OCI-LY7 (cell line): ENCODE results near the gene MMAA. TPM values are rescaled to one million over a fixed set of nuclear protein-coding genes. Genes with fewer than 3 reads are reported as not detected.

ENCODE experiments used
- BruUV-seq: library from RNA; stranded (reverse); fragments of 400-500 nt; replicated peaks from 2 replicates; lab custom pipeline; 2021; lab: Mats Ljungman, UMichigan
- CTCF ChIA-PET: fragments of 300-600 bp; sonication (Branson Sonifier 250); formaldehyde crosslinking; loops from one replicate; lab custom pipeline; 2022; ENCODE audit warnings: antibody characterized with exemption; ENCODE audit not compliant: unreplicated experiment; lab: Charles Lee
- POLR2A ChIA-PET: fragments of 300-600 bp; sonication (Branson Sonifier 250); formaldehyde crosslinking; loops from one replicate; lab custom pipeline; 2022; ENCODE audit warnings: antibody characterized with exemption; lab: Charles Lee
- DNase-seq: peaks from one replicate; pipeline ENCODE4 v3.0.0-alpha.2; 2015; ENCODE audit warnings: low spot score
- H2AFZ ChIP-seq: fragments of 200-600 bp; sonication (generic), shearing (Covaris generic); 2 replicates; pipeline ENCODE4 v1.6.1; 2014; ENCODE audit warnings: mild to moderate bottlenecking, antibody characterized with exemption, low read length, moderate library complexity
- H3K27ac ChIP-seq: fragments of 200-600 bp; sonication (generic); 2 replicates; pipeline ENCODE4 v1.5.1; 2014; ENCODE audit warnings: mixed run types, low read depth, mild to moderate bottlenecking, moderate library complexity, low read length, inconsistent platforms; ENCODE audit not compliant: poor library complexity, severe bottlenecking
- H3K36me3 ChIP-seq: fragments of 200-600 bp; sonication (generic); 2 replicates; pipeline ENCODE4 v1.6.1; 2014; ENCODE audit warnings: mild to moderate bottlenecking, antibody characterized with exemption, low read length, moderate library complexity, mixed read lengths; ENCODE audit not compliant: insufficient read depth
- H3K4me1 ChIP-seq: fragments of 200-600 bp; sonication (generic); 2 replicates; pipeline ENCODE4 v1.5.1; 2014; ENCODE audit warnings: mild to moderate bottlenecking, low read length; ENCODE audit not compliant: insufficient read depth, poor library complexity, severe bottlenecking
- H3K4me2 ChIP-seq: fragments of 200-600 bp; sonication (generic); 2 replicates; pipeline ENCODE4 v1.6.1; 2014; ENCODE audit warnings: mild to moderate bottlenecking, low read length
- H3K4me3 ChIP-seq: fragments of 200-600 bp; sonication (generic); 2 replicates; pipeline ENCODE4 v1.5.1; 2014; ENCODE audit warnings: mild to moderate bottlenecking, low read depth, low read length; ENCODE audit not compliant: poor library complexity, severe bottlenecking
- H3K79me2 ChIP-seq: fragments of 200-600 bp; sonication (generic); 2 replicates; pipeline ENCODE4 v1.6.1; 2016; ENCODE audit warnings: low read depth, mild to moderate bottlenecking, low read length, moderate library complexity, mixed read lengths; ENCODE audit not compliant: insufficient read depth
- H3K9me2 ChIP-seq: fragments of 200-600 bp; sonication (generic); 2 replicates; pipeline ENCODE4 v1.6.1; 2016; ENCODE audit warnings: mild to moderate bottlenecking, low read length, mixed read lengths; ENCODE audit not compliant: insufficient read depth
- H3K9me3 ChIP-seq: fragments of 200-600 bp; sonication (generic); 2 replicates; pipeline ENCODE4 v1.6.1; 2014; ENCODE audit warnings: mild to moderate bottlenecking, mixed run types, low read length, mixed read lengths
- H4K20me1 ChIP-seq: fragments of 200-600 bp; sonication (generic); 2 replicates; pipeline ENCODE4 v1.6.1; 2014; ENCODE audit warnings: mild to moderate bottlenecking, antibody characterized with exemption, low read length, moderate library complexity, mixed read lengths; ENCODE audit not compliant: insufficient read depth
- EZH2phosphoT487 ChIP-seq: fragments of 200-600 bp; sonication (generic); IDR thresholded peaks from 2 replicates; pipeline ENCODE4 v1.6.1; 2018; ENCODE audit warnings: low read depth, borderline replicate concordance, mild to moderate bottlenecking, mixed run types, antibody characterized with exemption, low read length, moderate library complexity, mixed read lengths
- intact Hi-C: fragments of 100-400 bp; cut with micrococcal nuclease; formaldehyde crosslinking; loops from one replicate; pipeline ENCODE4 v1.10.0; 2022; ENCODE audit not compliant: unreplicated experiment
- total RNA-seq, 2 experiments: library from RNA; depleted of rRNA in 1 of 2; stranded (reverse); fragments of >200 nt in 1 of 2; shearing (Covaris generic) in 1 of 2; gene quantifications; 2 replicates each; pipeline ENCODE4 v1.2.3, GENCODE V29; 2014 to 2022
- TF ChIP-seq, protein P1 (sequence below): fragments of 200-600 bp; sonication (generic); conservative IDR thresholded peaks from 2 replicates; pipeline ENCODE4 v1.5.1; 2014; ENCODE audit warnings: mild to moderate bottlenecking, antibody characterized with exemption, low read length, moderate library complexity, mixed read lengths

The MMAA gene
- total RNA-seq, 2 experiments from 2014 or later = 2.5 to 5.4 TPM

DNA sequence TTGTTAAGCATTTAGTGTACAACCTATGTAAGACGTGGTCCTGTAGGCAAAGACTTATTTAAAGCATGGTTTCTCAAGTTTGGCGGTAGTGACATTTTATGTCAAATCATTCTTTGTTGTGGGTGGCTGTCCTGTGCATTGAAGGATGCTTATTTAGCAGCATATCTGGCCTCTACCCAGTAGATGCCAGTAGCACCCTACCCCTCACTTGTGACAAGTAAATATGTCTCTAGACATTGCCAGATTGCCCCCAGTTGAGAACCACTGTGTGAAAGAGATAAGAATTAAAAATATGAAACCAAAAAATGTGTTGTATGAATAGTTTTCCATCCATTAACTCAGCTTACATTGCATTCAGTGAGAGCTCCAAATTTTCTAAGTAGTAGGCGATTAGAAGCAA lies 25.5 kb downstream of the MMAA start:
- H3K4me2 ChIP-seq = no peak overlapping the region
- BruUV-seq = no TSS peak
- no peaks in the 10 kb centered on the region for H3K79me2 ChIP-seq
- no peak overlapping the region for H2AFZ ChIP-seq
- H3K9me3 ChIP-seq = no peaks in the 10 kb centered on the region
- no peaks in the 10 kb centered on the region for H3K9me2 ChIP-seq
- TF ChIP-seq EZH2phosphoT487 = no peak
- TF ChIP-seq, protein P1, sequence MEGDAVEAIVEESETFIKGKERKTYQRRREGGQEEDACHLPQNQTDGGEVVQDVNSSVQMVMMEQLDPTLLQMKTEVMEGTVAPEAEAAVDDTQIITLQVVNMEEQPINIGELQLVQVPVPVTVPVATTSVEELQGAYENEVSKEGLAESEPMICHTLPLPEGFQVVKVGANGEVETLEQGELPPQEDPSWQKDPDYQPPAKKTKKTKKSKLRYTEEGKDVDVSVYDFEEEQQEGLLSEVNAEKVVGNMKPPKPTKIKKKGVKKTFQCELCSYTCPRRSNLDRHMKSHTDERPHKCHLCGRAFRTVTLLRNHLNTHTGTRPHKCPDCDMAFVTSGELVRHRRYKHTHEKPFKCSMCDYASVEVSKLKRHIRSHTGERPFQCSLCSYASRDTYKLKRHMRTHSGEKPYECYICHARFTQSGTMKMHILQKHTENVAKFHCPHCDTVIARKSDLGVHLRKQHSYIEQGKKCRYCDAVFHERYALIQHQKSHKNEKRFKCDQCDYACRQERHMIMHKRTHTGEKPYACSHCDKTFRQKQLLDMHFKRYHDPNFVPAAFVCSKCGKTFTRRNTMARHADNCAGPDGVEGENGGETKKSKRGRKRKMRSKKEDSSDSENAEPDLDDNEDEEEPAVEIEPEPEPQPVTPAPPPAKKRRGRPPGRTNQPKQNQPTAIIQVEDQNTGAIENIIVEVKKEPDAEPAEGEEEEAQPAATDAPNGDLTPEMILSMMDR = no peak
- H4K20me1 ChIP-seq = no peaks in the 10 kb centered on the region
- no peak overlapping the region for H3K4me3 ChIP-seq
- H3K4me1 ChIP-seq = peaks cover 4% of the 10 kb centered on the region
- H3K27ac ChIP-seq = no peak overlapping the region
- no peaks in the 10 kb centered on the region; the same call in 1 of the 2 replicates for H3K36me3 ChIP-seq
- DNase-seq = no peak
- ChIA-PET CTCF (no interaction called here), POLR2A (interaction anchor here (0.7 to 1.1 kb wide), 2 partner anchors 9 to 14 kb away, joined by 3 to 4 read pairs; no protein-coding TSS in a partner anchor)
- intact Hi-C loops = no loop called here

DNA sequence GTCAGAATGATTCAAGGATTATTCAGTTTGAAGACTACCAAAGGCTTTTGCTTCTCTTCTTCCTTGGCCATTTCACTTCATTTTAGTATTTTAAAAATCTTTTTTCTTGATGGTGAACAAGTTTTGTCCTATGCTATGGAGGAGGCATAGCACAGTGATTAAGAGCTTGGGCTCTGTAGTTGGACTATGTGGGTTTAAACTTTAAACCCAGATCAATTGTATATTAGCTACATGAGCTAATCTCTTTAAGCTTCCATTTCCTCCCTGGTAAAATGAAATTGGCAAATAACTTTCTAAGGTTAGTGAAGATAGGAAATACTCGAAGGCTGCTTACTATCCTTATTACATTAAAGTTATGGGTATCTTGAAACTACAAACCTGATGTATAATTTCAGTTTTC lies 37.0 kb downstream of the MMAA start:
- Histone ChIP-seq H3K79me2 (no peaks in the 10 kb centered on the region), H4K20me1 (no peaks in the 10 kb centered on the region), H3K4me1 (no peaks in the 10 kb centered on the region), H3K4me2 (no peak overlapping the region), H3K27ac (no peak overlapping the region), H3K36me3 (peaks cover 6% of the 10 kb centered on the region), H3K4me3 (no peak overlapping the region), H3K9me3 (no peaks in the 10 kb centered on the region), H3K9me2 (no peaks in the 10 kb centered on the region), H2AFZ (no peak overlapping the region)
- CTCF ChIA-PET = no interaction called here
- no peak for TF ChIP-seq EZH2phosphoT487
- TF ChIP-seq, protein P1 = no peak
- DNase-seq = no peak
- no TSS peak for BruUV-seq
- POLR2A ChIA-PET = interaction anchor here (1.0 to 2.5 kb wide), 4 partner anchors 13 to 36 kb away, joined by 3 to 8 read pairs (median 5); no protein-coding TSS in a partner anchor
- intact Hi-C loops = no loop called here

DNA sequence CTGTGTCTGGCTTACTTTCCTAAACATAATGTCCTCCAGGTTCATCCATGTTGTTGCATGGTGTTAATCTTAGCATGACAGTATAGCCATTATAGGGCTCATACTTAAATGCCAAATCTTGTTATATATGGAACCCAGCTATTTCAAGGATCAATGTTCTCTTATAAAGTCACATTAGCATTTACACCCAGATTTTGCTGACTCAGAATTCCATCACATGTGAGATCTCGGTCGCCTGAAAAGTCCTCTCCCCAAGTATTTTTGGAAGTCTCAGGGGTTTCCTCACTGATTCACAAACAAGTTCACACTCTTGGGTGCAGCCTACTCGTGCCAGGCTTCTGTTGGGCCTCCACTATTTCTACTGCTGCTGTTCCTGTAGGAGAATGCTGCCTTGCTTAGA lies 40.9 kb downstream of the MMAA start:
- POLR2A ChIA-PET = interaction anchor here (1.2 to 1.3 kb wide), 2 partner anchors 17 to 28 kb away, joined by 3 read pairs; no protein-coding TSS in a partner anchor

More for the DNA sequence above, 40.9 kb downstream of the MMAA start:
- Histone ChIP-seq H3K4me1 (no peaks in the 10 kb centered on the region), H3K27ac (no peak overlapping the region), H3K4me2 (no peak overlapping the region), H4K20me1 (no peaks in the 10 kb centered on the region), H3K79me2 (no peaks in the 10 kb centered on the region), H3K4me3 (no peak overlapping the region), H3K9me2 (no peaks in the 10 kb centered on the region), H3K36me3 (peaks cover 6% of the 10 kb centered on the region; the same call in 1 of the 2 replicates), H3K9me3 (no peaks in the 10 kb centered on the region), H2AFZ (no peak overlapping the region)
- TF ChIP-seq, protein P1 = no peak
- intact Hi-C loops = no loop called here
- CTCF ChIA-PET = no interaction called here
- BruUV-seq = no TSS peak
- DNase-seq = no peak
